ENCODE results near the gene KCTD19.
"Not testable (repeated sequence)": the region's sequence is repeated elsewhere in the genome, so short reads cannot be mapped to it uniquely, and the experiment has no call there.

- TF ChIP-seq EZH2 (IDR thresholded peaks at IDR 0.05; ENCODE audit: borderline replicate concordance, low read depth, low read length, poor library complexity, severe bottlenecking): not testable (repeated sequence)
- TF ChIP-seq, protein P1, sequence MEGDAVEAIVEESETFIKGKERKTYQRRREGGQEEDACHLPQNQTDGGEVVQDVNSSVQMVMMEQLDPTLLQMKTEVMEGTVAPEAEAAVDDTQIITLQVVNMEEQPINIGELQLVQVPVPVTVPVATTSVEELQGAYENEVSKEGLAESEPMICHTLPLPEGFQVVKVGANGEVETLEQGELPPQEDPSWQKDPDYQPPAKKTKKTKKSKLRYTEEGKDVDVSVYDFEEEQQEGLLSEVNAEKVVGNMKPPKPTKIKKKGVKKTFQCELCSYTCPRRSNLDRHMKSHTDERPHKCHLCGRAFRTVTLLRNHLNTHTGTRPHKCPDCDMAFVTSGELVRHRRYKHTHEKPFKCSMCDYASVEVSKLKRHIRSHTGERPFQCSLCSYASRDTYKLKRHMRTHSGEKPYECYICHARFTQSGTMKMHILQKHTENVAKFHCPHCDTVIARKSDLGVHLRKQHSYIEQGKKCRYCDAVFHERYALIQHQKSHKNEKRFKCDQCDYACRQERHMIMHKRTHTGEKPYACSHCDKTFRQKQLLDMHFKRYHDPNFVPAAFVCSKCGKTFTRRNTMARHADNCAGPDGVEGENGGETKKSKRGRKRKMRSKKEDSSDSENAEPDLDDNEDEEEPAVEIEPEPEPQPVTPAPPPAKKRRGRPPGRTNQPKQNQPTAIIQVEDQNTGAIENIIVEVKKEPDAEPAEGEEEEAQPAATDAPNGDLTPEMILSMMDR (conservative IDR thresholded peaks at IDR 0.05; ENCODE audit: low read depth, low read length): not testable (repeated sequence)
These were observed 33.2 kb upstream of the KCTD19 start for GRCh38 chr16:67359540-67360269.
